GM19455 (cell line): ENCODE results near the gene COL4A2.

Experiments
- ATAC-seq: cut with Tn5 transposase; IDR thresholded peaks from one replicate; pipeline ENCODE4 v1.9.1; 2021; ENCODE audit not compliant: unreplicated experiment

COL4A2 gene

DNA sequence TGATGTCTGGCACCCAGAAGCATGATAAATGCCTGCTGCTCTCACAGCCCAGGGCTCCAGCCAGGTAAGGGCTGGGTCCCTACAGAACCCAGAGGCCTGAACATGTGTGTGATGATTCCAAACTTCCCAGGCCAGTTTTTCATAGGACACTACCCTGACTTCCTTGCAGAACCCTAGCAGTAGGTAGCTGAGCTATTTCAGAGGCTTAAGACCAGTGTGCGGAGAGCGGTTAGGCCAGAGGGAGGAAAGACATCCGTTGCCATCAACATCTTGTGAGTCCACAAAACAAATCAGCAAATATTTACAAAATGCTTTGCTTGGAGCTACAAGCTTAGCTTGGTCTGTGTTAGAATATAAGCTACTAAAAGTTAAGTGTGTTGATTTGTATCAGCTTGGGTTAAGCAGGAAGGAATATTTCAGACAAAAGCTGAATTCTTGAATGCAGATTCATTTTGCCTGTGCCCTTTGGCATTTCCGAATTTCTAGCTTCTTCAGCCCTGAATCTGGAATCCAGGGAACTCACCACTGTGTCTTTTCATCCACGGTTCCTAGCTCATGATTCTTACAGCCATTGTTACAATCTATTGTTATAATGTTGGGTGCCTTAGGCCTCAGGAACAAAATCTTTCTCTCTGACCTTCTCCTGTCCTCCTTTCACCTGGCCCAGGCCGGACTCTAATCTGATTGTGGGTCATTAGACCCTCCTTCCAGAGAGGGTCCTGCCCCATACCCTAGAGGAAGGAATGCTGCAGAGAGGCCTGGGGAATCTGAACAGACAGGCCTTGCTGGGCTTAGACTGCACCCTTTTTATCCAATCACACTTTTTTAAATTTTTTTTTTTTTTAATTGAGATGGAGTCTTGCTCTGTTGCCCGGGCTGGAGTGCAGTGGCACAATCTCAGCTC is 242.1 kb downstream of the COL4A2 start:
- no peak for ATAC-seq

DNA sequence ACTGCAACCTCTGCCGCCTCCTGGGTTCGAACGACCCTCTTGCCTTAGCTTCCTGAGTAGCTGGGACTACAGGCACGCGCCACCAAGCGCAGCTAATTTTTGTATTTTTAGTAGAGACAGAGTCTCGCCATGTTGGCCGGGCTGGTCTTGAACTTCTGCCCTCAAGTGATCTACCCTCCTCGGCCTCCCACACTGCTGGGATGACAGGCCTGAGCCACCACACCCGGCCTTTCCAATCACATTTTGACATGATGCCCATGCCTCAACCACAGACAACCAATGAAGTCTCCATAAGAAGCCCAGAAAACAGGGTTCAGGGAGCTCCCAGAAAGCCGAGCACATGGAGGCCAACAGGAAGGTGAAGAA is 242.7 kb downstream of the COL4A2 start:
- ATAC-seq: no peak

DNA sequence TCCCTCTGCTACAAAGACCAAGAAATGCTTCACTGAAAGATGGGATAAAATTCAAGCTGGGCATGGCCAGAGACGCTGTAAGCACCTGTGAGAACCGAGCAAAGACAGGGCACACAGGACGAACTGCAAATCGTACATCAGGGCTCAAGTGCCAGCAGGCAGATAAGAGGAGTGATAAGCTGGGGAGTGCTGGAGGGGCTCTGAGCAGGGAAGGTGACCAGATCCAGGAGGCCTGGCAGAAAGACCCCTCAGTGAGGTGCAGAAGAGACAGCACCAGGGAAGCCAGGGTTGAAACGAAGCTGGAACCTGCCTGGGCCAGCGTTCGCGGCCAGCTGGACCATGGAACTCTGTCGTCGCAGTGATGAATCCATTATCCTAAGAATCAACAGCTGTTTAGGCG is 244.2 kb downstream of the COL4A2 start:
- no peak for ATAC-seq

DNA sequence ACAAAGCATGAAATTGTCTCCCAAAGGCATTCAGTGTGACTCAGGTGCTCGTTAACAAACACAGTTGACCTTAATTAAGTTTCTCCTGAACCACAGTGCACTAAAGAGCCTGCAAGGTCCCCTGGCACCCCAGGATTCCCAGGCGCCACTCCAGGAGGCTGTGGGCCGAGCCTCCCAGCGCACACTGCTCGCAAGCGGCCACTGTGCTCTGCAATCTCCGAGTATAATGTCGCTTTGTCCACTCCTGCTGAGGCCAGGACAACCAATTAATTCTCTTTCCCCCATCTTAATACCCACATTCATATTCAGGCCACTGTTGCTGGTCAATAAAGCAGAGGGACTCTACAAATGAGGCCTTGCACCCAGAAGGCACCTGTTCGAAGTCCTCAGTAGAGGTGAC is 245.7 kb downstream of the COL4A2 start:
- ATAC-seq: no peak

DNA sequence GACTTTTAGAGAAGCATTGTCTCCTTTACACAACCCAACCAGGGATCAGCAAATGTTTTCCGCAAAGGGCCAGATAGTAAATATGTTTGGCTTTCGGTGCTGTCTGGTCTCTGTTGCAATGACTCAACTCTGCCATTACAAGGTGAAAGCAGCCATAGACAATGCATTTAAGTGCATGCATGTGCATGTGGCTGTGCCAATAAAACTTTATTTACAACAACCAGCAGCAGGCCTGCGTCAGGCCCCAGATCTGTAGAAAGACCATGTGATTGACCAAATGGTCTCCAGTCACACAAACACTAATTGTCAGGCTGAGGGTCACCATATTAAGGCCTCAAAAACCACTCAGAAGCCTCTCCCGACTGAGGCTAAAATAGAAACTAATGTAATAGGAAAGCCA is 246.3 kb downstream of the COL4A2 start:
- ATAC-seq: no peak

DNA sequence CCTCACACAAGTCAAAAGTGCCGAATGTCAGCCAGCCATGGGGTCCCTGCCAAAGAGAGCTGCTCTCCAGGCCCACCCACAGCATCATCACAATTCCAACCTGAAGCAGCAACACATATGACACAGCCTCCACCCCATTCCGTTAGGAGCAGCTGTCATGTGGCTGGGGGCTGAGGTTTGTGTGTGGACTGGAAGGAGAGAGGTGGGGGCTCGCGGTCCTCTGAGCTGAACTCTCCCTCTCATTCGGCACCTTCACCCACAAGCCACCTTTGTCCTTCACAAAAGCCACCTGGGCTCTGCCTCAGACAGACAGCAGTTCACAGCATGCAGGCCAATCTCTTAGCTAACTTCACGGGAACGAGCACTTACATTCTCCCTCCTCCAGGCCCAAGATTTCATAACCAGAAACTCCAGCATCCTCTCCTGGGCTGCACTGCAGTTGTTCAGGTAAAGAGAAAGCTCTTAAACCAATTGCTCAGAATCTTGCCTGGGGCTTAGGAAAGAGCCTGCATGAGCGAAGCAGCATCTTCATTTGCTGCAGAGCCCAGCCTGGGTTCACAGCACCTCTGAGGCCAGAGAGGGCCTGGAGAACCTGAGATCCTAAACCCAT is 247.2 kb downstream of the COL4A2 start:
- no peak for ATAC-seq

DNA sequence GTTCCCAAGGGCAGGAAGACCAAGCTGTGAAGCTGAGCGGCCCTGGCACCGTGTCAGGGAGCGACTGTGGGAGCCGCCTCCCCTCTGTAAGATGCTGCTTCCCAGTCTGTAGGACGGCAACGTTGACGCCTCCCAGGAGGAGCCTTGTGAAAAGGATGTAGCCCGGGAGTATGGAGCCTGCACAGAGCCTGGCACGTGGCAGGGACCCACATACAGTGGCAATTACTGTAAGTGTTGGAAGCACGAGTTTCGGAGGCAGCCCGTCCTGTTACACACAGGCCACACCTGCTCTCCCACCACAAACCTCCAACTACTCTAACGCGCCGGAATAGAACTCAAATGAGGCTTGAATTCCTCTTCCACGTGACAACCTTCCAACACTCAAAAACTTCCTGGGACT is 247.9 kb downstream of the COL4A2 start:
- no peak for ATAC-seq

DNA sequence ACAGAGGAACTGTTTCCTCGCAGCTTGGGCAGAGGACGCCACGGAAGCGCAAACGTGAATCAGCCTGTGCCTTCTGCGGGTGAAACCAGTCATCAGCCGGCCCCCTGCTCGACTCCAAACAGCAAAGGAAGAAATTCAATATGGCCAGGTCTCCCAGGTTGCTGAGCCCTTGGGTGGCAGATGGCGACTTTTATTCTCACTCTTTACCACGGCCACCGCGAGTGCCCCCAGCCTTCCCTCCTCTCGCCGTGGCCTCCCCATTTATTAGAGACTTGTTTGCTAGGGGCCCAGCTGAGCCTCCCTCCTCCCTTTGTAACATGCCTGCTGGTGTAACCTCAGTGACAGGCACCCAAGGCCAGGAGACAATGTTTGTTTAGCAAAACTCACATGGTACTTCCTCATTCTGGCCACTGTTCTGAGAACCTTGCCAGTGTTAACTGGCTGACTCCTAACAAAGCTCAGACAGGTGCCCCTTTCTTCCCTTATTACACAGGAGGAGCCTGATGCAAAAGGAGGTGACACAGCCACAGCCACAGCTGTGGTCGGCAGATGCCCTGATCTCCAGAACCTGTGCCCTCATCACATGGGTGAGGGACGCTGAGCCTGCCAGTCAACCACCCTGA is 248.6 kb downstream of the COL4A2 start:
- no peak for ATAC-seq

DNA sequence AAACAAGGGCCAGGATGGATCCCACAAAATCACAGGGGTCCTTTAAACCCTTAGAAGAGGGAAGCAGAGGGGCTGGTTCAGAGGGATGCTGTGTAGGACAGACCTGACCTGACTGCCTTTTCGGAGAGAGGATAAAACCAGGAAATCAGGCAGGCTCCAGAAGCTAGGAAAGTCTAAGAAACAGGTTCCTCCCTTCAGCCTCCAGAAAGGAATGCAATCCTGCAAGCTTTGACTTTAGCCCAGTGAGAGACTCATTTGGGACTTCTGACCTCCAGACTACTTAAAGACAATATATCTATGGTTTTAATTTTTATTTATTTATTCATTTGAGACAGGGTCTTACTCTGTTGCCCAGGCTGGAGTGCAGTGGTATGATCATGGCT is 249.1 kb downstream of the COL4A2 start:
- no peak for ATAC-seq

DNA sequence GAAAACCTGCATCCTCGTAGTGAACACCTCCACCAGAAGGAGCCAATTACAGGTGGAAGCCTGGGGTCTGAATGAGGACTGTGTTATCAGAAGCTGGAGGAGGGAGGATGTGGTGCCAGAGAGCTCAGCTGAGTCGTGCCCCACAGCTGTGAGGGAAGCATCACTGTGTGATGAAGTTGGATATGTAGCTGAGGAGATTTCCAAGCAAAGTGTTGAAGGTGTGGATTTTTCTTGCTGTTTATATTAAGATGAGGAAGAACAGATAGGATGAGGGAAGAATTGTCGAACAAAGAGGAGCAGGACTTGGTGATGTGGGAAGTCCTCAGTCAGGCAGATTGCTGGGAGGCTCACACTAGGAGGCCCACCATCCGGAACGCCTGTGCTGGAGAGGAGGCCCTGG is 250.0 kb downstream of the COL4A2 start:
- ATAC-seq: no peak

DNA sequence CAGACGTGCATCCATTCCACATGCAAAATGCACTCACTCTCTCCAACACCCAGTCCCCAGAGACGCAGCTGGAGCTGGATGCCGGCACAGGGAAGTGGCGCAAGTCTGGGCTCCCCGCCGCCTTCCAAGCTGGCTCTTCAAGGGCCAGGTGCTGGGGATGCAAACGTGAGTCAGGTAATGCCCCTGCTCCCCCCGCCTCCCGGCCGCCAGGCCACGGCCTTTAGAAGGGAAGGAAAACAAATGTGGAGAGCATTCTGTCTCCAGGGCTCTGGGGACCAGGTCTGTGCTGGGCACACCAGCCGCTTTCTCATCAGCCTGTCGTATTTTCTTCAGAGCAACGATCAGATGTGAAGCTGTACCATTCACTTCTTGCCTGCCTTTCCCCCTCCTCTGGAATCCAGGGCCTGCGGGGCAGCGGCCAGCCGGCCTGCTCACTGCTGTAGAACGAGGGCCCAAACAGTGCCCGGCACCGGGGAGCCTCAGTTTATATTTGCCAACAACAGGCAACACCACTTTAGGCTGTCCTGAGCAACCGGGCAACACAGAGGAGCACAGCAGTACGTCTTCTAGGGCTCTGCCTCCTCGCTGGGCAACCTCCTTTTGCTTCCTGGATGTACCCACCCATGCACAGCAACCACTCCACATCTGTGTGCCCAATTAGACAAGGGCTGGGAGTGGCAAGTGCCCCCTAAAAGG is 250.7 kb downstream of the COL4A2 start:
- no peak for ATAC-seq

DNA sequence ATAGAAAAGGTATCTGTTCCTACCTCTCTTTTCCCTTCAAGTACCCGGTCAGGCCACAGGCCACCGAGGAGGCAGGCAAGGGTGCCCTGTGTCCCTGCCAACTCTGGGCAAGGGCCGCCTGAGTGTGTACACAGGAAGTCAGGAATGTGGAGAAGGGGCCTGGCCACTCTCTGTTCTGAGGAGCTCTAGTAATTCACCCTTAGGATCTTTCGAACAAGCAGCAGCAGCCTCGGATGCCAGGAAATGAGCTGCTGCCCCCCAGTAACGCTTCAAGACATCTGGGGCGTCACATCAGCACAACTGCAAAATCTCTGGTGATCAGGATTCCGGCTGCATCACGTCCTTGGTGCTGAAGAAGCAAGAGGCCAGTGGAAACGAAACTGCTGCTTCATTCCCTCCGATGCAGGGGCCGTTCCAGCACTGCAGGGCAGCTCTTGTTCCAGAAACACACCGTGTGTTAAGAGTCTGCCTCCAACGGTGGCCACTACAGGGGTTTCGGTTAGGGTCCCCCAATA is 252.4 kb downstream of the COL4A2 start:
- no peak for ATAC-seq

DNA sequence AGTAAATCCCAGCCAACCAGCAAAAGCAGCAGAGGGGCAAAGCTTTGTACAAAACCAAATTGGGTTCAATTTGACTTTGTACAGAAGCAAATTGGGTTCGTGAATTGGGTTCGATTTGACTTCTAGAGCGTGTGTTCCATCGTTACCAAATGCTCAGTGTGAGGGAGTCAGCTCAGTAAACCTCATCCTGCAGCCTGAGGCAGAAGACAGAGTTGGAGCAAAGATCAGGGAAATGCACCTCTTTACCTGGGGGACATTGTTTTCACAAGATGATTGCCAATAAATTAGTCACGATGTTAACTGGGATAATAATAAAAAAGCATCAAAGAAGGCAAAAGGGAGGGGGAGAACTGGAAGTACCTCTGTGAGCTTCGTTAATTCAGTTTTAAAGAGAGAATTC is 252.9 kb downstream of the COL4A2 start:
- no peak for ATAC-seq

DNA sequence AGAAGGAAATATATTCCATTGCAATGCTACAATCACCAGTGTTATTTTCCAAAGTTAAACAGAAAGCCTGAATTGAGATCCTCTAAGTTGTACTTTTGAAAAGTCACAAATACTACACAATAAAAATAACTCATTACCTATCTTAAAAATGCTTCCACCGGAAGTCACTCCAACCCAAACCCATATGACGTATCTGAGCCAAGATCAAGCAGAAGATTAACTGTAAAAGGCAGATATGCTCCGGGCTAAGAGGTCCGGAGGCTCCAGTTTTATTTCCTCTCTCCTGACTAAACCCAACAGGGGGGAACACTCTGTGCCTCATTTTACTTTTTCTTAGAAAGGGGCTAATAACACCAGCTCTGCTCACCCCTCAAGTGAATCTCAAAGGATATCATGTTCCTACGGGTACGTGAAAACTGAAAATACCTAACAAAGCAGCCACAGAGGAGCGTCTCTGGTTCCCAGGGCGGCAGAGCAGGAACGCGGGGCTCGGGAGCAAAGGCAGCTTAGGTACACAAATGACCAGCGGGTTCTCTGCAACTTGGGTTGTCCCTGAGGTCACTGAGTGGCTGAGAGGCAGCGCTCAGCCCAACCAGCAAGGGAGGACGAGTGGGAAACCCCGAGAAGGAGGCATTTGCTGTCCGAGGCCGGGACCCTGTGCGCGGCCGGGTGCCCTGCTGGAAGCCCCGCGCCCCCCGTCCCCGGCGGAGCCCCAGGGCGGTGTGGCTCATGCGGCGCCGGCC is 253.7 kb downstream of the COL4A2 start:
- no peak for ATAC-seq

DNA sequence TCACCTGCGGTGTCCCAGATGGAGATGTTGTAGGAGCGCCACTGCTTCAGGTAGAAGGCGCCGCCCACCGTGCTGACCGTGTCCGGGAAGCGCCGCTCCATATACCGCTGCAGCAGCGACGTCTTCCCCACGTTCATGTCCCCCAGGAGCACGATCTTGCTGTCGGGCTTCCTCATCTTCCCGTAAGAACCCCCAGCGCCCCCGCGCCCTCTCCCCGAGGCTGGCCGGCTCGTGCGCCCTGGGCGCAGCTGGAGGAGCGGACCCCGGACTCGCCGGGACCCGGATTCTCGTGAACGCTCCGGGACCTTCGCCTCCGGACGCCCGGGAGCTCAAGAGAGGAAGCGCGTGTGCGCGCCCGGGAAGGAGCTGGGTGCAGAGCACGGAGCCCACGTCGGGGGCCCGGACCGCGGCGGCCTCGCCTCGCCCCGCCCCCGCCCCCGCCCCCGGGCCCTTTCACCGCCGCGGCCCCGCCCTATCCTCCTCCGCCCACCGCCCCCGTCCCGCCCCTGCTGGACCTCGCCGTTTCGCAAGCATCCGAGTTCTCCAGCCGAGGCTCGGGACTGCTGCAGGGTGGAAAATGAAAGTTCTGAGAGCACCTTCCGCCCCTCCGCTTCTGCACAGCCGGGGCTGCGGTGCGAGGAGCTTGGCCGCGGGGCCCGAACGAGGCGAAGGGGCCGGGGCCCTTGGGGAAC is 254.4 kb downstream of the COL4A2 start, which contains the start of gene RAB20:
Gene RAB20, minus strand, starts transcription at position 379 of the 692 bp plus-strand sequence. Its CDS starts 203 bp downstream, at position 176.
- ATAC-seq: peak; percentile 76

DNA sequence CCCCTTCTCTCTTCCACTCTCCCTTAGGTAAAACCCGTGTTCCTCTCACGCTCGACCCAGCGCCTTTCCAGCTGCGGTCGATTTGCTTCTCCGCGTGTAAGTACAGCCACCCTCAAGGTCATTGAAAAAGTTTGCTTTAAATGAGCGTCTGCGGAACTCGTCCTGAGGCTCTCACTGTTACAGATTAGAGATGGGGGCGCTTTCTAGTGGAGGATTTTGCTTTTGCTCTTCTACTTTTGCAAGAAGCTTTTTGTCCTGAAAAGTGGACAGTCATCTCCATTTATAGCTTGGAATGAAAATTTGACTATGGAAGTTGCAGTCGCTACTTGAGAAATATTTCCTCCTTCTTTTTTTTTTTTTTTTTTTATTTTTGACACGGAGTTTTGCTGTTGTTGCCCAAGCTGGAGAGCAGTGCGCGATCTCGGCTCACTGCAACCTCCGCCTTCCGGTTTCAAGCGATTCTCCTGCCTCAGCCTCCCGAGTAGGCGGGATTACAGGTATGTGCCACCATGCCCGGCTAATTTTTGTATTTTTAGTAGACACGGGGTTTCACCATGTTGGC is 255.0 kb downstream of the COL4A2 start:
- ATAC-seq: no peak
